ENCODE results near the gene BTBD9. TPM values are rescaled to one million over a fixed set of nuclear protein-coding genes. Genes with fewer than 3 reads are reported as not detected.

The BTBD9 gene
- total RNA-seq, 1 donor from 2014 or later, result 23.0 TPM

DNA sequence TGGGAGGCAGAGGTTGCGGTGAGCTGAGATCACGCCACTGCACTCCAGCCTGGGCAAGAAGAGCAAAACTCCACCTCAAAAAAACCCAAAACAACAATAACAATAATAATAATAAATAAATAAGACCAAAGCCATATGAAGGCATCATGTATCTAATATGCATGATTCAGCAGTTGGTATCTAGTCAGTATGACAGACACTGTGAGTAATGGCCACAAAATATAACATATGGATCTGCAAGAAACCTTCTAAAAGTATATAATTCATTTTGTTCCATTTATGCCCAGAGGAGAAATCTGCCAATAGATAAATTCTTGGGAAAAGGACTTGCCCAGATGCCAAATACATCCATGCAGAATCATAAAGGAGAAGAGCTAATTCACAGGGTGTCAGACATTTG is 252.3 kb downstream of the BTBD9 start:
- no peak overlapping the region for H3K27ac Mint-ChIP-seq
- no peak for DNase-seq (ENCODE audit: low spot score in 2 of 2, unreplicated experiment in 2 of 2)
- H3K36me3 Mint-ChIP-seq, result no peaks in the 10 kb centered on the region
- TF ChIP-seq, protein P1, sequence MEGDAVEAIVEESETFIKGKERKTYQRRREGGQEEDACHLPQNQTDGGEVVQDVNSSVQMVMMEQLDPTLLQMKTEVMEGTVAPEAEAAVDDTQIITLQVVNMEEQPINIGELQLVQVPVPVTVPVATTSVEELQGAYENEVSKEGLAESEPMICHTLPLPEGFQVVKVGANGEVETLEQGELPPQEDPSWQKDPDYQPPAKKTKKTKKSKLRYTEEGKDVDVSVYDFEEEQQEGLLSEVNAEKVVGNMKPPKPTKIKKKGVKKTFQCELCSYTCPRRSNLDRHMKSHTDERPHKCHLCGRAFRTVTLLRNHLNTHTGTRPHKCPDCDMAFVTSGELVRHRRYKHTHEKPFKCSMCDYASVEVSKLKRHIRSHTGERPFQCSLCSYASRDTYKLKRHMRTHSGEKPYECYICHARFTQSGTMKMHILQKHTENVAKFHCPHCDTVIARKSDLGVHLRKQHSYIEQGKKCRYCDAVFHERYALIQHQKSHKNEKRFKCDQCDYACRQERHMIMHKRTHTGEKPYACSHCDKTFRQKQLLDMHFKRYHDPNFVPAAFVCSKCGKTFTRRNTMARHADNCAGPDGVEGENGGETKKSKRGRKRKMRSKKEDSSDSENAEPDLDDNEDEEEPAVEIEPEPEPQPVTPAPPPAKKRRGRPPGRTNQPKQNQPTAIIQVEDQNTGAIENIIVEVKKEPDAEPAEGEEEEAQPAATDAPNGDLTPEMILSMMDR (IDR thresholded peaks at IDR 0.05; ENCODE audit: unreplicated experiment), result no peak
- no peaks in the 10 kb centered on the region for H3K9me3 Mint-ChIP-seq
- H3K27me3 Mint-ChIP-seq (ENCODE audit: low read depth), result no peaks in the 10 kb centered on the region
- H3K4me1 Mint-ChIP-seq, result peaks cover 25% of the 10 kb centered on the region
- no peak overlapping the region for H3K4me3 Mint-ChIP-seq

DNA sequence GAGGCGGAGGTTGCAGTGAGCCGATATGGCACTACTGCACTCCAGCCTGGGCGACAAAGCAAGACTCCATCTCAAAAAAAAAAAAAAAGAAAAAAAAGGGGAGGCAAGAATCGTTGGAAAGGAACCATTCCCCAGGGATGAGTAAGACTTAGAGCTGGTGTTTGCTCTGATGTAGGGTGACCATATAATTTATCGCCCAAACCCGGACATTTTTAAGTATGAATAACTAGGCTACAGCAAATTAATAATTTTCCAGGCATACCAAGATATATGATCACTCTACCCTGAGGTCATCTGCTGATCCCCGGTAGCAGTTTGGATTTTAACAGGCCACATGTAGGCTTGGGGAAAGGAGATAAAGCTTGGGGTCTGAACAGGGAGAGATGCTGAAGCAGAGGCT is 260.9 kb downstream of the BTBD9 start:
- H3K27me3 Mint-ChIP-seq (ENCODE audit: low read depth), result no peaks in the 10 kb centered on the region
- H3K4me1 Mint-ChIP-seq, result no peaks in the 10 kb centered on the region
- H3K9me3 Mint-ChIP-seq, result peaks cover 3% of the 10 kb centered on the region
- TF ChIP-seq, protein P1 (IDR thresholded peaks at IDR 0.05; ENCODE audit: unreplicated experiment), result no peak
- no peak overlapping the region for H3K27ac Mint-ChIP-seq
- no peak overlapping the region for H3K4me3 Mint-ChIP-seq
- no peak for DNase-seq (ENCODE audit: low spot score in 2 of 2, unreplicated experiment in 2 of 2)
- H3K36me3 Mint-ChIP-seq, result no peaks in the 10 kb centered on the region

DNA sequence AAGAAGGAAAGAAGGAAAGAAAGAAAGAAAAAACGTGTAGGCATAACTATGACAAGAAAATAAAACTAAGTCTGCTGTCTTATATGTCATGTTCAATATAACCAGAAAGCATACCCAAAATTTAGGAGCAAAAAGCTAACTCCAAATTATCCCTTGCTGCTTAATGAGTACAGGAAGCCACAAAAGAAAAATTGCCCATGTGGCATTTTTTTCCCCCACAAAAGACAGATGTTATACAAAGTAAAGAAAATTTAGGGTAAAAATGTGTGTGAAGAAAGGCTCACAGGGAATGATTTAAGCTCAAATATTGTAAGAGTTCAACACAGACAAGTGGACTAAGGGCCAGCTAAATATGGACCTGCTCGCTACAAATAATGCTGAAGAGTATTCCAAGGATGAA is 263.8 kb downstream of the BTBD9 start:
- Mint-ChIP-seq H3K9me3 (peaks cover 3% of the 10 kb centered on the region), H3K4me1 (peaks cover 10% of the 10 kb centered on the region), H3K27me3 (ENCODE audit: low read depth) (no peaks in the 10 kb centered on the region), H3K27ac (no peak overlapping the region), H3K36me3 (no peaks in the 10 kb centered on the region), H3K4me3 (no peak overlapping the region)
- no peak for DNase-seq (ENCODE audit: low spot score in 2 of 2, unreplicated experiment in 2 of 2)
- TF ChIP-seq, protein P1 (IDR thresholded peaks at IDR 0.05; ENCODE audit: unreplicated experiment), result no peak

DNA sequence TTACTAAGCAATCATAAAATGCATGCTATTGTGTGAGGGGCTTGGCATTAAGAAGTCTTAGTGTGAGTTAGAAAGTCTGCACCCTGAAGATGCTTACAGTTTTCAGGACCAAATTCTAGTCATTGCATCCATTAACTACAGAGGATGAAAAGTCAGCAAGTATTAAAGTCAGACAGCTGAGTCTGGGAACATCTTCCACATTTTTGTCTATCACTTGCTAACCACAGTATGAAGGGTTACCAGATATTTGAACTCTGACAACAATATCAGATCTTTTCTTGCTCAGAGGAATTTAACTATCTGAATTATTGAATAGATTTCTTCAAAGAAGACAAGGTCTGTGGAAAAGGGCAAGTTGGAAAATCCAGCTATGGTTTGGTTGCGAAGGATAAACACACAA is 264.4 kb downstream of the BTBD9 start:
- no peak for DNase-seq (ENCODE audit: low spot score in 2 of 2, unreplicated experiment in 2 of 2)
- no peaks in the 10 kb centered on the region for H3K27me3 Mint-ChIP-seq (ENCODE audit: low read depth)
- peaks cover 3% of the 10 kb centered on the region for H3K9me3 Mint-ChIP-seq
- TF ChIP-seq, protein P1 (IDR thresholded peaks at IDR 0.05; ENCODE audit: unreplicated experiment), result no peak
- no peak overlapping the region for H3K4me3 Mint-ChIP-seq
- peaks cover 14% of the 10 kb centered on the region for H3K4me1 Mint-ChIP-seq
- H3K36me3 Mint-ChIP-seq, result no peaks in the 10 kb centered on the region
- no peak overlapping the region for H3K27ac Mint-ChIP-seq

DNA sequence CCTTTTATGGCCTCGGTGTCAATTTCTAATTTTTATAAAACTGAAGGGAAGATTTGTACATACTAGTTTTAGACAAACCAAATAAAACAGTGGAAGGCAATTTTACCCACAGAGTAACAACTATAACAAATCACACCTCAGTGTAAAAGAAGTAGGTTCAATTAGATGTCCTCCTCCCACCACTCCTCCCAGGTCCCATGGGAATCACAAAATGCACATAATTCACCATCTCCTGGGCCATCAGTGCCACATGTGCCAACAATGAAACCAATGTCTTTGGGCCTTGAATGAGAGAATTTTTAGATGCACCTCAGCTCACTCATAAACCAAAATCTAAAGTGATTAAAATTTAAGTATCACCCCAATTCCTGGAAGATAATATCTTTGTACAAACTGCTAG is 267.8 kb downstream of the BTBD9 start:
- no peaks in the 10 kb centered on the region for H3K9me3 Mint-ChIP-seq
- TF ChIP-seq, protein P1 (IDR thresholded peaks at IDR 0.05; ENCODE audit: unreplicated experiment), result no peak
- H3K27me3 Mint-ChIP-seq (ENCODE audit: low read depth), result no peaks in the 10 kb centered on the region
- H3K4me3 Mint-ChIP-seq, result no peak overlapping the region
- H3K4me1 Mint-ChIP-seq, result peaks cover 14% of the 10 kb centered on the region
- H3K36me3 Mint-ChIP-seq, result no peaks in the 10 kb centered on the region
- DNase-seq (ENCODE audit: low spot score in 2 of 2, unreplicated experiment in 2 of 2), result no peak
- H3K27ac Mint-ChIP-seq, result no peak overlapping the region

All from mesothelial cell of epicardium (in vitro differentiated cells).